HEK293 (cell line): Measurements from ENCODE around the gene SERPINI1.

Experiments
- CTCF ChIA-PET: fragments of 350-600 bp; formaldehyde crosslinking; extraction: SDS; loops from one replicate; lab custom pipeline; 2021; ENCODE audit warnings: antibody characterized with exemption; lab: Yijun Ruan, JAX
- POLR2A ChIA-PET: fragments of 300-600 bp; formaldehyde crosslinking; extraction: SDS; loops from one replicate; lab custom pipeline; 2020; ENCODE audit warnings: antibody characterized with exemption, inconsistent platforms; lab: Yijun Ruan, JAX
- H3K27ac ChIP-seq: fragments of 200-500 bp; sonication (Bioruptor generic); 2 replicates; pipeline ENCODE4 v1.5.1; 2014; ENCODE audit warnings: low read depth, low read length, control low read depth, inconsistent platforms; ENCODE audit errors: extremely low read depth
- H3K36me3 ChIP-seq, 2 experiments: fragments of 200-500 bp in 1 of 2; sonication (Bioruptor generic) in 1 of 2; 1 replicate in 1 of 2; 2 replicates in 1 of 2; pipeline ENCODE4 v1.5.1; 2014 to 2017; ENCODE audit warnings: inconsistent platforms in 2 of 2, low read length in 2 of 2; ENCODE audit not compliant: control insufficient read depth in 2 of 2, insufficient read depth in 1 of 2
- H3K4me1 ChIP-seq: fragments of 200-500 bp; sonication (Bioruptor generic); 2 replicates; pipeline ENCODE4 v1.5.1; 2014; ENCODE audit warnings: mild to moderate bottlenecking, low read length, inconsistent platforms; ENCODE audit not compliant: control insufficient read depth, insufficient read depth
- H3K4me3 ChIP-seq: 2 replicates; pipeline ENCODE4 v1.5.1; 2011; ENCODE audit warnings: low read depth, mild to moderate bottlenecking, control low read depth, low read length, moderate library complexity
- H3K9me3 ChIP-seq: fragments of 200-500 bp; sonication (Bioruptor generic); 2 replicates; pipeline ENCODE4 v1.5.1; 2014; ENCODE audit warnings: low read depth, low read length, inconsistent platforms; ENCODE audit not compliant: control insufficient read depth, insufficient read depth
- AEBP2 ChIP-seq: fragments of 450-650 bp; formaldehyde crosslinking; IDR thresholded peaks from 2 replicates; pipeline ENCODE4 v1.5.1; 2016; ENCODE audit warnings: missing biosample characterization, missing genetic modification characterization, borderline replicate concordance
- BCL11B ChIP-seq: fragments of 450-650 bp; formaldehyde crosslinking; IDR thresholded peaks from 2 replicates; pipeline ENCODE4 v1.5.1; 2016; ENCODE audit warnings: low read depth, missing biosample characterization, missing genetic modification characterization
- GFI1B ChIP-seq: fragments of 450-650 bp; formaldehyde crosslinking; IDR thresholded peaks from 2 replicates; pipeline ENCODE4 v1.5.1; 2016; ENCODE audit warnings: missing biosample characterization, missing genetic modification characterization
- GLI2 ChIP-seq: fragments of 450-650 bp; formaldehyde crosslinking; IDR thresholded peaks from 2 replicates; pipeline ENCODE4; 2017; ENCODE audit warnings: missing biosample characterization, missing genetic modification characterization, low read depth, borderline replicate concordance
- KLF8 ChIP-seq: fragments of 450-650 bp; formaldehyde crosslinking; IDR thresholded peaks from 2 replicates; pipeline ENCODE4 v1.5.1; 2016; ENCODE audit warnings: missing biosample characterization, missing genetic modification characterization
- MEIS1 ChIP-seq: sonication (generic); formaldehyde crosslinking; IDR thresholded peaks from 2 replicates; pipeline ENCODE4 v1.8.1; 2022; ENCODE audit warnings: missing genetic modification reagents, mild to moderate bottlenecking, borderline replicate concordance
- SCRT1 ChIP-seq: fragments of 450-650 bp; formaldehyde crosslinking; IDR thresholded peaks from 2 replicates; pipeline ENCODE4 v1.5.1; 2016; ENCODE audit warnings: missing biosample characterization, missing genetic modification characterization, borderline replicate concordance
- SCRT2 ChIP-seq: fragments of 450-650 bp; formaldehyde crosslinking; IDR thresholded peaks from 2 replicates; pipeline ENCODE4 v1.5.1; 2016; ENCODE audit warnings: missing biosample characterization, missing genetic modification characterization
- SP3 ChIP-seq: fragments of 450-650 bp; formaldehyde crosslinking; IDR thresholded peaks from 2 replicates; pipeline ENCODE4 v1.5.1; 2016; ENCODE audit warnings: missing biosample characterization, missing genetic modification characterization
- ZFP3 ChIP-seq: fragments of 450-650 bp; formaldehyde crosslinking; IDR thresholded peaks from 2 replicates; pipeline ENCODE4 v1.5.1; 2016; ENCODE audit warnings: low read depth, missing biosample characterization, missing genetic modification characterization
- ZNF133 ChIP-seq: fragments of 450-650 bp; formaldehyde crosslinking; IDR thresholded peaks from 2 replicates; pipeline ENCODE4 v1.5.1; 2016; ENCODE audit warnings: missing biosample characterization, missing genetic modification characterization
- ZNF140 ChIP-seq: fragments of 450-650 bp; formaldehyde crosslinking; IDR thresholded peaks from 2 replicates; pipeline ENCODE4 v1.5.1; 2016; ENCODE audit warnings: missing biosample characterization, missing genetic modification characterization
- ZNF2 ChIP-seq: fragments of 450-650 bp; formaldehyde crosslinking; IDR thresholded peaks from 2 replicates; pipeline ENCODE4 v1.5.1; 2016; ENCODE audit warnings: missing biosample characterization, missing genetic modification characterization
- ZNF280C ChIP-seq: fragments of 450-650 bp; formaldehyde crosslinking; IDR thresholded peaks from 2 replicates; pipeline ENCODE4 v1.5.1; 2016; ENCODE audit warnings: missing biosample characterization, missing genetic modification characterization
- ZNF324 ChIP-seq: fragments of 450-650 bp; formaldehyde crosslinking; IDR thresholded peaks from 2 replicates; pipeline ENCODE4 v1.5.1; 2016; ENCODE audit warnings: missing biosample characterization, missing genetic modification characterization
- ZNF335 ChIP-seq: fragments of 450-650 bp; formaldehyde crosslinking; conservative IDR thresholded peaks from 2 replicates; pipeline ENCODE4 v1.5.1; 2016; ENCODE audit warnings: missing biosample characterization, missing genetic modification characterization
- ZNF350 ChIP-seq: fragments of 450-650 bp; formaldehyde crosslinking; IDR thresholded peaks from 2 replicates; pipeline ENCODE4 v1.5.0; 2017; ENCODE audit warnings: missing biosample characterization, mild to moderate bottlenecking, missing genetic modification characterization
- ZNF354C ChIP-seq: fragments of 450-650 bp; formaldehyde crosslinking; IDR thresholded peaks from 2 replicates; pipeline ENCODE4 v1.5.1; 2016; ENCODE audit warnings: missing biosample characterization, missing genetic modification characterization, low read depth, borderline replicate concordance
- ZNF571 ChIP-seq: fragments of 450-650 bp; formaldehyde crosslinking; IDR thresholded peaks from 2 replicates; pipeline ENCODE4 v1.5.0; 2017; ENCODE audit warnings: missing biosample characterization, missing genetic modification characterization
- ZNF610 ChIP-seq: fragments of 450-650 bp; formaldehyde crosslinking; IDR thresholded peaks from 2 replicates; pipeline ENCODE4 v1.5.1; 2016; ENCODE audit warnings: missing biosample characterization, missing genetic modification characterization, borderline replicate concordance
- ZNF623 ChIP-seq: fragments of 450-650 bp; formaldehyde crosslinking; IDR thresholded peaks from 2 replicates; pipeline ENCODE4 v1.5.1; 2016; ENCODE audit warnings: missing biosample characterization, missing genetic modification characterization
- ZNF768 ChIP-seq: fragments of 450-650 bp; formaldehyde crosslinking; IDR thresholded peaks from 2 replicates; pipeline ENCODE4 v1.5.1; 2018; ENCODE audit warnings: missing biosample characterization, mild to moderate bottlenecking, missing genetic modification characterization
- TF ChIP-seq, protein P1 (sequence below): fragments of 450-650 bp; IDR thresholded peaks from 2 replicates; pipeline ENCODE4 v1.5.1; 2018; ENCODE audit warnings: missing biosample characterization, missing genetic modification characterization

SERPINI1 gene

DNA sequence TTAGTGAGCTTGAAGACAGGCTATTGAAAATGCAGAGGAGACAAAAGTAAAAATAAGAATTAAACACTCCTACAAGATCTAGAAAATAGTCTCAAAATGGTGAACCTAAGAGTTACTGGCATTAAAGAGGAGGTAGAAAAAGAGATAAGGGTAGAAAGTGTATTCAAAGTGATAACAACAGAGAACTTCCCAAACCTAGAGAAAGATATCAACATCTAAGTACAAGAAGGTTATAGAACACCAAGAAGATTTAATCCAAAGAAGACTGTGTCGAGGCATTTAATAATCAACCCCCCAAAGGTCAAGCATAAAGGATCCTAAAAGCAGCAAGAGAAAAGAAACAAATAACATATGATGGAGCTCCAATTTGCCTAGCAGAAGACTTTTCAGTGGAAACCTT, 24.1 kb upstream of the SERPINI1 start:
- Histone ChIP-seq H3K9me3 (no peaks in the 10 kb centered on the region), H3K36me3 (peaks cover 0 to 35% of the 10 kb centered on the region in 2 experiments; a peak in 1 of 3 replicates), H3K4me3 (no peak overlapping the region), H3K27ac (no peak overlapping the region), H3K4me1 (no peaks in the 10 kb centered on the region)
- CTCF ChIA-PET, result interaction anchor here (0.6 to 0.8 kb wide), 2 partner anchors 27 to 171 kb away, joined by 3 to 5 read pairs; no protein-coding TSS in a partner anchor
- POLR2A ChIA-PET, result no interaction called here
- TF ChIP-seq ZNF2 (tag by site-specific recombination) (no peak), ZNF335 (tag by site-specific recombination) (no peak), ZFP3 (tag by site-specific recombination) (no peak), SP3 (tag by site-specific recombination) (no peak)
- TF ChIP-seq, protein P1, sequence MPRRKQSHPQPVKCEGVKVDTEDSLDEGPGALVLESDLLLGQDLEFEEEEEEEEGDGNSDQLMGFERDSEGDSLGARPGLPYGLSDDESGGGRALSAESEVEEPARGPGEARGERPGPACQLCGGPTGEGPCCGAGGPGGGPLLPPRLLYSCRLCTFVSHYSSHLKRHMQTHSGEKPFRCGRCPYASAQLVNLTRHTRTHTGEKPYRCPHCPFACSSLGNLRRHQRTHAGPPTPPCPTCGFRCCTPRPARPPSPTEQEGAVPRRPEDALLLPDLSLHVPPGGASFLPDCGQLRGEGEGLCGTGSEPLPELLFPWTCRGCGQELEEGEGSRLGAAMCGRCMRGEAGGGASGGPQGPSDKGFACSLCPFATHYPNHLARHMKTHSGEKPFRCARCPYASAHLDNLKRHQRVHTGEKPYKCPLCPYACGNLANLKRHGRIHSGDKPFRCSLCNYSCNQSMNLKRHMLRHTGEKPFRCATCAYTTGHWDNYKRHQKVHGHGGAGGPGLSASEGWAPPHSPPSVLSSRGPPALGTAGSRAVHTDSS, result no peak

GRCh38 chr3:167712445-167712844, 23.1 kb upstream of the SERPINI1 start:
- H3K4me3 ChIP-seq, result no peak overlapping the region
- CTCF ChIA-PET, result interaction anchor here (0.7 to 0.8 kb wide), 2 partner anchors 170 to 454 kb away, joined by 5 read pairs; no protein-coding TSS in a partner anchor
- H3K4me1 ChIP-seq, result no peaks in the 10 kb centered on the region
- TF ChIP-seq ZNF610 (tag by site-specific recombination) (no peak), ZNF280C (tag by site-specific recombination) (no peak), SCRT1 (tag by site-specific recombination) (peak; percentile 76), AEBP2 (tag by site-specific recombination) (no peak), ZNF324 (tag by site-specific recombination) (no peak), GFI1B (tag by site-specific recombination) (no peak), ZNF354C (tag by site-specific recombination) (no peak), KLF8 (tag by site-specific recombination) (no peak), ZNF140 (tag by site-specific recombination) (no peak), ZNF623 (tag by site-specific recombination) (no peak), ZNF768 (tag by site-specific recombination) (no peak), SCRT2 (peak; percentile 84), ZNF133 (tag by site-specific recombination) (no peak)
- peaks cover 0 to 39% of the 10 kb centered on the region in 2 experiments; a peak in 1 of 3 replicates for H3K36me3 ChIP-seq
- H3K27ac ChIP-seq, result no peak overlapping the region
- POLR2A ChIA-PET, result no interaction called here
- H3K9me3 ChIP-seq, result no peaks in the 10 kb centered on the region

DNA sequence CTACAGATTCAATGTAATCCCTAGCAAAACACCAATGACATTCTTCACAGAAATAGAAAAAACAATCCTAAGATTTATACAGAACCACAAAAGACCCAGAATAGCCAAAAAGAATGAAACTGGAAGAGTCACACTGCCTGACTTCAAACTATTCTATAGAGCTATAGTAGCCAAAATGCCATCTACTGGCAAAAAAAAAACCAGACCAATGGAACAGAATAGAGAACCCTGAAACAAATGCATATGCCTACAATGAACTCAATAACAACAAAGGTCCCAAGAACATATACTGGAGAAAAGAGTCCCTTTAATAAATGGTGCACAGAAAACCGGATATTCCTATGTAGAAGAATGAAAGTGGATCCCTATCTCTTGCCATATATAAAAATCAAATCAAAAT, 20.6 kb upstream of the SERPINI1 start:
- no peak overlapping the region for H3K4me3 ChIP-seq
- CTCF ChIA-PET, result no interaction called here
- no peak overlapping the region for H3K27ac ChIP-seq
- no peaks in the 10 kb centered on the region for H3K4me1 ChIP-seq
- POLR2A ChIA-PET, result no interaction called here
- H3K36me3 ChIP-seq, result peaks cover 0 to 46% of the 10 kb centered on the region in 2 experiments; a peak in 1 of 3 replicates
- TF ChIP-seq ZNF571 (tag by site-specific recombination) (no peak), ZNF350 (no peak), BCL11B (tag by site-specific recombination) (no peak), ZNF133 (tag by site-specific recombination) (no peak), MEIS1 (CRISPR knock-in tag) (no peak), GLI2 (tag by site-specific recombination) (no peak)
- no peaks in the 10 kb centered on the region for H3K9me3 ChIP-seq
